Liver (tissue), 9 donors: ENCODE data around the gene MFAP5. TPM values are rescaled to one million over a fixed set of nuclear protein-coding genes. Genes with fewer than 3 reads are reported as not detected.

Experiments
- DNase-seq: peaks from one replicate; pipeline ENCODE4 v3.0.0-alpha.2; 2017; ENCODE audit warnings: low spot score
- H3K27ac ChIP-seq, 2 donors: one replicate each; pipeline ENCODE4 v1.7.0; 2013; ENCODE audit warnings: inconsistent platforms in 2 of 2, low read length in 2 of 2, control low read depth in 1 of 2, low read depth in 1 of 2, mild to moderate bottlenecking in 1 of 2
- H3K27me3 ChIP-seq, 4 donors: one replicate each; pipeline versions ENCODE4 v1.6.1 to v1.7.0; 2013; ENCODE audit warnings: low read length in 3 of 4, inconsistent platforms in 1 of 4, mild to moderate bottlenecking in 1 of 4, moderate library complexity in 1 of 4; ENCODE audit not compliant: control insufficient read depth in 4 of 4, insufficient read depth in 4 of 4
- H3K36me3 ChIP-seq, 4 donors: one replicate each; pipeline versions ENCODE4 v1.6.1 to v1.7.0; 2013; ENCODE audit warnings: low read length in 3 of 4, mild to moderate bottlenecking in 3 of 4, low read depth in 1 of 4, moderate library complexity in 1 of 4; ENCODE audit not compliant: control insufficient read depth in 4 of 4, insufficient read depth in 3 of 4
- H3K4me1 ChIP-seq, 4 donors: one replicate each; pipeline versions ENCODE4 v1.6.1 to v1.7.0; 2013; ENCODE audit warnings: low read length in 3 of 4, mild to moderate bottlenecking in 3 of 4, moderate library complexity in 1 of 4; ENCODE audit not compliant: control insufficient read depth in 4 of 4, insufficient read depth in 4 of 4
- H3K4me3 ChIP-seq, 3 donors: one replicate each; pipeline versions ENCODE4 v1.6.1 to v1.7.0; 2013; ENCODE audit warnings: low read length in 3 of 3, control low read depth in 1 of 3, low read depth in 1 of 3, mild to moderate bottlenecking in 1 of 3
- H3K9ac ChIP-seq, 2 donors: one replicate each; pipeline ENCODE4 v1.7.0; 2013; ENCODE audit warnings: low read length in 2 of 2, mild to moderate bottlenecking in 2 of 2, moderate library complexity in 2 of 2, control low read depth in 1 of 2, low read depth in 1 of 2
- H3K9me3 ChIP-seq, 4 donors: one replicate each; pipeline versions ENCODE4 v1.6.1 to v1.7.0; 2013; ENCODE audit warnings: low read length in 3 of 4; ENCODE audit not compliant: control insufficient read depth in 4 of 4
- EGR1 ChIP-seq, 2 donors: IDR thresholded peaks; 2 replicates each; pipeline ENCODE4 v1.6.1; 2016 to 2018; ENCODE audit warnings: antibody characterized with exemption in 2 of 2, low read depth in 2 of 2
- FOXA2 ChIP-seq: IDR thresholded peaks from 2 replicates; pipeline ENCODE4 v1.6.1; 2016; ENCODE audit warnings: antibody characterized with exemption
- HNF4A ChIP-seq, 2 donors: conservative IDR thresholded peaks; 2 replicates each; pipeline ENCODE4 v1.6.1; 2016; ENCODE audit warnings: antibody characterized with exemption in 2 of 2, mild to moderate bottlenecking in 2 of 2
- HNF4G ChIP-seq: IDR thresholded peaks from 2 replicates; pipeline ENCODE4 v1.6.1; 2016; ENCODE audit warnings: antibody characterized with exemption
- JUND ChIP-seq, 2 donors: IDR thresholded peaks; 2 replicates each; pipeline ENCODE4 v1.6.1; 2016; ENCODE audit warnings: antibody characterized with exemption in 2 of 2
- NR2F2 ChIP-seq: IDR thresholded peaks from 2 replicates; pipeline ENCODE4 v1.6.1; 2016; ENCODE audit warnings: antibody characterized with exemption
- RXRA ChIP-seq, 2 donors: IDR thresholded peaks; 2 replicates each; pipeline ENCODE4 v1.6.1; 2017 to 2018; ENCODE audit warnings: antibody characterized with exemption in 2 of 2, mild to moderate bottlenecking in 1 of 2
- SP1 ChIP-seq: IDR thresholded peaks from 2 replicates; pipeline ENCODE4 v1.6.1; 2018; ENCODE audit warnings: antibody characterized with exemption, mild to moderate bottlenecking
- TAF1 ChIP-seq: conservative IDR thresholded peaks from 2 replicates; pipeline ENCODE4 v1.6.1; 2016; ENCODE audit warnings: antibody characterized with exemption, mild to moderate bottlenecking
- YY1 ChIP-seq: IDR thresholded peaks from 2 replicates; pipeline ENCODE4 v1.6.1; 2016; ENCODE audit warnings: antibody characterized with exemption, mild to moderate bottlenecking
- WGBS: extraction: QIAGEN DNeasy Blood & Tissue Kit; methylation state at CpG from one replicate; pipeline ENCODE4 v1.1.7; 2013; 5-methylcytosine and 5-hydroxymethylcytosine counted together
- polyA plus RNA-seq, 2 donors: library from polyadenylated mRNA; stranded (reverse) in 1 of 2; unstranded in 1 of 2; fragments of 200-250 nt in 1 of 2; fragments of >200 nt in 1 of 2; fragmentation: Nextera tagmentation in 1 of 2; extraction: Ambion mirVana in 1 of 2; gene quantifications; one replicate each; pipeline versions ENCODE4 v1.2.1 to v1.2.3, GENCODE V29; 2013 to 2015
- total RNA-seq, 2 donors: library from RNA; depleted of rRNA; stranded (reverse); fragments of >200 nt; gene quantifications; one replicate each; pipeline ENCODE4 v1.2.3, GENCODE V29; 2014
- TF ChIP-seq, protein P1 (sequence below): IDR thresholded peaks from 2 replicates; pipeline ENCODE4 v1.6.1; 2016; ENCODE audit warnings: antibody characterized with exemption
- TF ChIP-seq, protein P2 (sequence below): fragments of 150-350 bp; IDR thresholded peaks from 2 replicates; pipeline ENCODE4 v1.5.1; 2017; ENCODE audit warnings: improper control_type of control experiment, low read depth, low read length; ENCODE audit not compliant: missing input control
- TF ChIP-seq, protein P3 (sequence below): IDR thresholded peaks from 2 replicates; pipeline ENCODE4 v1.6.1; 2016; ENCODE audit warnings: antibody characterized with exemption, mild to moderate bottlenecking
- donor health status: healthy.
- donor health status: healthy.
- donor health status: healthy.
- donor health status: healthy.
- donor health status: healthy.

Gene MFAP5
- total and polyA plus RNA-seq, 4 donors: 0.20 to 0.42 TPM; not detected in 2

DNA sequence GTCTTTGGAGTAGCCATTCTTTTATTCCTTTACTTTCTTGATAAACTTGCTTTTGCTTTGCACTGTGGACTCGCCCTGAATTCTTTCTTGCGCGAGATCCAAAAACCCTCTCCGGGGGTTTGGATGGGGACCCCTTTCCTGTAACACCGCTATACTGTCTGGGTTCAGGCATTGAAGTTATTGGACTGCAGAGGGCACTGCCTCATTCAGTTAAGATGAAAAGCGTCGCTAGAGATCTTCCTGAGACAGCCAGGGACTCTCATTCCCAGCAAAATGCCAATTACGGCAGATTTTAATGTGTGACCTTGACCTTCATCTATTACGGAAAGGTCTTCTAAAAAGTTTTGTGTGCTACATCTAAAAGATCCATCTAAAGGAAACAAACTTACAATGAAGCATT lies 17.9 kb upstream of the MFAP5 start (continued):
- no peak for TF ChIP-seq HNF4A (conservative IDR thresholded peaks at IDR 0.05)

DNA sequence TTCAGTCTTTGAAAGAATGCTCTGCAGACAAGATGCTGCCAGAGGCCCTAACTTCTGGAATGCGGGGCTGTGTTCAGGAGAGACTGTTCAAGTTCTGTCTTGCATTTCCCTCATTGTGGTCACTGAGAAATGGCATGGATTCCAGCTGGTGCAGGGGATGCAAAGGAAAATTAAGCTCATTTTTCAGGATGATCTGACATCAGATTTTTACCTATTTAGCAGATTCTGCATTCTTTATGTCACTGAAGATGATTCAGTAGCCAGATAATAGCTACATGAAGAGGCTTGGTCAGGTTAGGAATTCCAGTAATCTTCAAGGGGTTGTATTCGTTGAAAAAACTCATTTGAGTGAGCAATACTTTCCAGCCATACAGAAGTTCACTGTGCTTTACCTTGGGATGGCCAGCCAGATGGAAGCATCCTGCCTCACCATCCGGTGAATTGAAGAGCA lies 16.1 kb upstream of the MFAP5 start:
- Histone ChIP-seq H3K4me1 (peaks cover 0 to 2% (median 0%) of the 10 kb centered on the region in 4 donors), H3K27me3 (no peaks in the 10 kb centered on the region), H3K4me3 (no peak overlapping the region), H3K27ac (no peak overlapping the region), H3K9me3 (no peaks in the 10 kb centered on the region), H3K36me3 (no peaks in the 10 kb centered on the region), H3K9ac (no peak overlapping the region)
- 84% methylated on average over 3 of the region's 3 CpGs for WGBS
- no peak for TF ChIP-seq HNF4A (conservative IDR thresholded peaks at IDR 0.05)
- TF ChIP-seq YY1: no peak
- TF ChIP-seq, protein P1, sequence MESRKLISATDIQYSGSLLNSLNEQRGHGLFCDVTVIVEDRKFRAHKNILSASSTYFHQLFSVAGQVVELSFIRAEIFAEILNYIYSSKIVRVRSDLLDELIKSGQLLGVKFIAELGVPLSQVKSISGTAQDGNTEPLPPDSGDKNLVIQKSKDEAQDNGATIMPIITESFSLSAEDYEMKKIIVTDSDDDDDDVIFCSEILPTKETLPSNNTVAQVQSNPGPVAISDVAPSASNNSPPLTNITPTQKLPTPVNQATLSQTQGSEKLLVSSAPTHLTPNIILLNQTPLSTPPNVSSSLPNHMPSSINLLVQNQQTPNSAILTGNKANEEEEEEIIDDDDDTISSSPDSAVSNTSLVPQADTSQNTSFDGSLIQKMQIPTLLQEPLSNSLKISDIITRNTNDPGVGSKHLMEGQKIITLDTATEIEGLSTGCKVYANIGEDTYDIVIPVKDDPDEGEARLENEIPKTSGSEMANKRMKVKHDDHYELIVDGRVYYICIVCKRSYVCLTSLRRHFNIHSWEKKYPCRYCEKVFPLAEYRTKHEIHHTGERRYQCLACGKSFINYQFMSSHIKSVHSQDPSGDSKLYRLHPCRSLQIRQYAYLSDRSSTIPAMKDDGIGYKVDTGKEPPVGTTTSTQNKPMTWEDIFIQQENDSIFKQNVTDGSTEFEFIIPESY: no peak
- TF ChIP-seq, protein P2, sequence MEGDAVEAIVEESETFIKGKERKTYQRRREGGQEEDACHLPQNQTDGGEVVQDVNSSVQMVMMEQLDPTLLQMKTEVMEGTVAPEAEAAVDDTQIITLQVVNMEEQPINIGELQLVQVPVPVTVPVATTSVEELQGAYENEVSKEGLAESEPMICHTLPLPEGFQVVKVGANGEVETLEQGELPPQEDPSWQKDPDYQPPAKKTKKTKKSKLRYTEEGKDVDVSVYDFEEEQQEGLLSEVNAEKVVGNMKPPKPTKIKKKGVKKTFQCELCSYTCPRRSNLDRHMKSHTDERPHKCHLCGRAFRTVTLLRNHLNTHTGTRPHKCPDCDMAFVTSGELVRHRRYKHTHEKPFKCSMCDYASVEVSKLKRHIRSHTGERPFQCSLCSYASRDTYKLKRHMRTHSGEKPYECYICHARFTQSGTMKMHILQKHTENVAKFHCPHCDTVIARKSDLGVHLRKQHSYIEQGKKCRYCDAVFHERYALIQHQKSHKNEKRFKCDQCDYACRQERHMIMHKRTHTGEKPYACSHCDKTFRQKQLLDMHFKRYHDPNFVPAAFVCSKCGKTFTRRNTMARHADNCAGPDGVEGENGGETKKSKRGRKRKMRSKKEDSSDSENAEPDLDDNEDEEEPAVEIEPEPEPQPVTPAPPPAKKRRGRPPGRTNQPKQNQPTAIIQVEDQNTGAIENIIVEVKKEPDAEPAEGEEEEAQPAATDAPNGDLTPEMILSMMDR: no peak
- TF ChIP-seq, protein P3, sequence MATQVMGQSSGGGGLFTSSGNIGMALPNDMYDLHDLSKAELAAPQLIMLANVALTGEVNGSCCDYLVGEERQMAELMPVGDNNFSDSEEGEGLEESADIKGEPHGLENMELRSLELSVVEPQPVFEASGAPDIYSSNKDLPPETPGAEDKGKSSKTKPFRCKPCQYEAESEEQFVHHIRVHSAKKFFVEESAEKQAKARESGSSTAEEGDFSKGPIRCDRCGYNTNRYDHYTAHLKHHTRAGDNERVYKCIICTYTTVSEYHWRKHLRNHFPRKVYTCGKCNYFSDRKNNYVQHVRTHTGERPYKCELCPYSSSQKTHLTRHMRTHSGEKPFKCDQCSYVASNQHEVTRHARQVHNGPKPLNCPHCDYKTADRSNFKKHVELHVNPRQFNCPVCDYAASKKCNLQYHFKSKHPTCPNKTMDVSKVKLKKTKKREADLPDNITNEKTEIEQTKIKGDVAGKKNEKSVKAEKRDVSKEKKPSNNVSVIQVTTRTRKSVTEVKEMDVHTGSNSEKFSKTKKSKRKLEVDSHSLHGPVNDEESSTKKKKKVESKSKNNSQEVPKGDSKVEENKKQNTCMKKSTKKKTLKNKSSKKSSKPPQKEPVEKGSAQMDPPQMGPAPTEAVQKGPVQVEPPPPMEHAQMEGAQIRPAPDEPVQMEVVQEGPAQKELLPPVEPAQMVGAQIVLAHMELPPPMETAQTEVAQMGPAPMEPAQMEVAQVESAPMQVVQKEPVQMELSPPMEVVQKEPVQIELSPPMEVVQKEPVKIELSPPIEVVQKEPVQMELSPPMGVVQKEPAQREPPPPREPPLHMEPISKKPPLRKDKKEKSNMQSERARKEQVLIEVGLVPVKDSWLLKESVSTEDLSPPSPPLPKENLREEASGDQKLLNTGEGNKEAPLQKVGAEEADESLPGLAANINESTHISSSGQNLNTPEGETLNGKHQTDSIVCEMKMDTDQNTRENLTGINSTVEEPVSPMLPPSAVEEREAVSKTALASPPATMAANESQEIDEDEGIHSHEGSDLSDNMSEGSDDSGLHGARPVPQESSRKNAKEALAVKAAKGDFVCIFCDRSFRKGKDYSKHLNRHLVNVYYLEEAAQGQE: no peak
- TF ChIP-seq EGR1 (IDR thresholded peaks at IDR 0.05; ENCODE audit: low read depth in 2 of 2): no peak
- TF ChIP-seq HNF4G: no peak
- TF ChIP-seq FOXA2: no peak
- TF ChIP-seq TAF1: no peak
- TF ChIP-seq RXRA (IDR thresholded peaks at IDR 0.05): no peak
- no peak for DNase-seq

DNA sequence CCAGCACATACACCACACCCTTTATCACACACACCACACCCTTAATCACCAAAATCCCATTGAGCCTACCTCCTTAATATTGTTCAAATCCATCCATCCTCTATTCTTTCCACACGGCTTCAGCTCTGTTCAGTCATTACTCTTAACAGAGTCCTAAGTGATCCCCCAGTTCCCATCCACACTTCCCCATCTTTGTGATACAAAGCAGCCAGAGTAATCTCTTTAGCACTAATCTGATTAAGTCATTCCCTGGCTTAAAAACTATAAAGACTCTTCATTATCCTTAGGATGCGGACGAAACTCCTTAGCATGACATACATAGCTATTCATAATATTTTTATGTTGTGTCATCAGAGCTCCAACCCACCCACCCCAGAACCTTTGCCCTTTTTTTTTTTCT lies 14.7 kb upstream of the MFAP5 start:
- H3K9me3 ChIP-seq: no peaks in the 10 kb centered on the region
- H3K36me3 ChIP-seq: no peaks in the 10 kb centered on the region
- H3K4me1 ChIP-seq: peaks cover 0 to 2% (median 0%) of the 10 kb centered on the region in 4 donors
- WGBS: 85% methylated on average over 3 of the region's 3 CpGs
- no peak overlapping the region for H3K9ac ChIP-seq
- TF ChIP-seq SP1 (no peak), JUND (IDR thresholded peaks at IDR 0.05) (no peak), HNF4A (conservative IDR thresholded peaks at IDR 0.05) (no peak), YY1 (no peak), TAF1 (no peak), NR2F2 (no peak)
- H3K27ac ChIP-seq: no peak overlapping the region
- no peak for DNase-seq
- no peak overlapping the region for H3K4me3 ChIP-seq
- no peaks in the 10 kb centered on the region for H3K27me3 ChIP-seq
